GM12878 (cell line): Measurements from ENCODE around the gene MSH2. TPM values are rescaled to one million over a fixed set of nuclear protein-coding genes. Genes with fewer than 3 reads are reported as not detected.

Experiments
- ATAC-seq: fragments of 200-7000 bp; cut with Tn5 transposase; 3 replicates; pipeline ENCODE4 v1.9.1; 2020; ENCODE audit warnings: mild to moderate bottlenecking, moderate library complexity
- BruUV-seq: library from RNA; stranded (reverse); fragments of 400-500 nt; replicated peaks from 2 replicates; lab custom pipeline; 2021; lab: Mats Ljungman, UMichigan
- CTCF ChIA-PET: fragments of 300-600 bp; sonication (Branson Sonifier 250); formaldehyde crosslinking; extraction: SDS; loops from one replicate; lab custom pipeline; 2021; ENCODE audit warnings: inconsistent platforms; lab: Yijun Ruan, JAX
- POLR2A ChIA-PET: fragments of 350-600 bp; formaldehyde crosslinking; extraction: SDS; loops from one replicate; lab custom pipeline; 2021; ENCODE audit warnings: inconsistent platforms; lab: Charles Lee
- RAD21 ChIA-PET: fragments of 300-600 bp; sonication (Branson Sonifier 250); formaldehyde crosslinking; loops from one replicate; lab custom pipeline; 2023; ENCODE audit warnings: antibody characterized with exemption; ENCODE audit not compliant: unreplicated experiment; lab: Charles Lee
- SMC1A ChIA-PET: fragments of 300-600 bp; sonication (Branson Sonifier 250); formaldehyde crosslinking; loops from one replicate; lab custom pipeline; 2023; ENCODE audit not compliant: unreplicated experiment, uncharacterized antibody; lab: Charles Lee
- DNase-seq: peaks from one replicate; pipeline ENCODE4 v3.0.0-alpha.2; 2011; ENCODE audit warnings: low read depth, low spot score
- FAIRE-seq: peaks from 3 replicates; lab custom pipeline; 2011; peaks lifted over from hg19 to GRCh38; lab: Jason Lieb, UNC
- H2AFZ ChIP-seq: 2 replicates; pipeline ENCODE4 v1.6.0; 2011; ENCODE audit warnings: low read depth, low read length, control low read depth; ENCODE audit not compliant: control insufficient read depth
- H3K27ac ChIP-seq: 2 replicates; pipeline ENCODE4 v1.5.1; 2011; ENCODE audit warnings: control low read depth; ENCODE audit not compliant: control insufficient read depth, insufficient read depth
- H3K27me3 ChIP-seq, 2 experiments: replicated peaks in 1 of 2; 2 replicates each; pipeline versions ENCODE4 v1.6.0 to v1.6.1; 2011; ENCODE audit warnings: low read length in 1 of 2; ENCODE audit not compliant: control insufficient read depth in 2 of 2, insufficient read depth in 2 of 2
- H3K36me3 ChIP-seq, 2 experiments: 2 replicates each; pipeline ENCODE4 v1.5.1; 2011; ENCODE audit warnings: low read length in 1 of 2; ENCODE audit not compliant: control insufficient read depth in 2 of 2, insufficient read depth in 2 of 2
- H3K4me1 ChIP-seq: 2 replicates; pipeline ENCODE4 v1.6.1; 2011; ENCODE audit warnings: mild to moderate bottlenecking, low read length, moderate library complexity, mixed read lengths; ENCODE audit not compliant: control insufficient read depth, insufficient read depth
- H3K4me2 ChIP-seq: 2 replicates; pipeline ENCODE4 v1.6.0; 2011; ENCODE audit warnings: control low read depth; ENCODE audit not compliant: control insufficient read depth, insufficient read depth
- H3K4me3 ChIP-seq: fragments of 200-600 bp; sonication (generic); 2 replicates; pipeline ENCODE4 v1.5.1; 2016
- H3K79me2 ChIP-seq: 2 replicates; pipeline ENCODE4 v1.6.0; 2011; ENCODE audit warnings: low read length; ENCODE audit not compliant: control insufficient read depth, insufficient read depth
- H3K9ac ChIP-seq: 2 replicates; pipeline ENCODE4 v1.8.0; 2011; ENCODE audit warnings: low read length, control low read depth, mixed read lengths; ENCODE audit not compliant: control insufficient read depth, insufficient read depth
- H3K9me3 ChIP-seq: replicated peaks from 3 replicates; pipeline ENCODE4 v1.5.1; 2011; ENCODE audit warnings: mild to moderate bottlenecking, low read length; ENCODE audit not compliant: control insufficient read depth, insufficient read depth
- H4K20me1 ChIP-seq: 2 replicates; pipeline ENCODE4 v1.6.0; 2011; ENCODE audit not compliant: control insufficient read depth, insufficient read depth
- ETV6 ChIP-seq, 2 experiments: fragments of 450-650 bp in 1 of 2; IDR thresholded peaks in 1 of 2; conservative IDR thresholded peaks in 1 of 2; 2 replicates each; pipeline ENCODE4 v1.6.1; 2014; ENCODE audit warnings: antibody characterized with exemption in 1 of 2, borderline replicate concordance in 1 of 2, low read depth in 1 of 2, mild to moderate bottlenecking in 1 of 2, moderate library complexity in 1 of 2
- EZH2 ChIP-seq: IDR thresholded peaks from 2 replicates; pipeline ENCODE4 v1.6.1; 2012; ENCODE audit warnings: low read depth, mild to moderate bottlenecking, control low read depth, inconsistent platforms, low read length, borderline replicate concordance; ENCODE audit not compliant: control insufficient read depth
- GABPA ChIP-seq: IDR thresholded peaks from 2 replicates; pipeline ENCODE4 v1.6.1; 2014; ENCODE audit warnings: antibody characterized with exemption, low read depth, mild to moderate bottlenecking, inconsistent platforms
- MEF2B ChIP-seq: fragments of 450-650 bp; IDR thresholded peaks from 2 replicates; pipeline ENCODE4 v1.6.1; 2018; ENCODE audit warnings: mild to moderate bottlenecking, moderate library complexity; ENCODE audit not compliant: partially characterized antibody, poor library complexity, severe bottlenecking
- NR2F1 ChIP-seq: fragments of 450-650 bp; conservative IDR thresholded peaks from 2 replicates; pipeline ENCODE4 v1.6.1; 2017; ENCODE audit warnings: mild to moderate bottlenecking
- RFX5 ChIP-seq: IDR thresholded peaks from 2 replicates; pipeline ENCODE4 v1.6.1; 2011; ENCODE audit warnings: low read depth, low read length, improper control_type of control experiment
- WGBS: methylation state at CpG from one replicate; pipeline ENCODE4 v1.1.6; 2016; ENCODE audit warnings: low lambda C conversion rate; ENCODE audit not compliant: insufficient replicate concordance, insufficient coverage; ENCODE audit errors: missing lambda C conversion rate; 5-methylcytosine and 5-hydroxymethylcytosine counted together
- in situ Hi-C: fragments of 300-500 bp; cut with MboI; formaldehyde crosslinking; loops from 9 replicates; pipeline ENCODE4 v1.14.3; 2018; ENCODE audit warnings: mixed read lengths
- intact Hi-C: fragments of 100-400 bp; cut with micrococcal nuclease; formaldehyde crosslinking; loops from one replicate; pipeline ENCODE4 v1.14.2; 2022; ENCODE audit not compliant: unreplicated experiment
- polyA plus RNA-seq, 11 experiments: library from polyadenylated mRNA; depleted of rRNA in 4 of 11; unstranded in 6 of 11; stranded (reverse) in 5 of 11; fragments of >200 nt; fragmentation: Nextera tagmentation in 4 of 11; fragmentation: Illumina TruSeq in 1 of 11; extraction: Ambion mirVana in 4 of 11; extraction: Trizol in 1 of 11; gene quantifications; 1 replicate in 1 of 11; 2 replicates in 10 of 11; pipeline versions ENCODE4 v1.2.1 to v1.2.3, GENCODE V29; 2011 to 2016; ENCODE audit warnings: inconsistent platforms in 2 of 11, missing spikeins in 2 of 11, low read depth in 1 of 11
- total RNA-seq, 4 experiments: library from RNA; depleted of rRNA in 3 of 4; stranded (reverse); fragments of >200 nt in 3 of 4; fragmentation: Illumina TruSeq in 1 of 4; extraction: Trizol in 1 of 4; gene quantifications; 2 replicates each; pipeline versions ENCODE4 v1.2.1 to v1.2.3, GENCODE V29; 2013 to 2021
- TF ChIP-seq, protein P1 (sequence below): fragments of 150-350 bp; IDR thresholded peaks from 2 replicates; pipeline ENCODE4 v1.6.1; 2014; ENCODE audit warnings: mild to moderate bottlenecking, low read depth, low read length

The MSH2 gene
- total and polyA plus RNA-seq, 10 of the 15 experiments (the other 5 are each of a cell fraction or from before 2014, with no cell fraction given): 24.3 to 94.4 (median 55.5) TPM

DNA sequence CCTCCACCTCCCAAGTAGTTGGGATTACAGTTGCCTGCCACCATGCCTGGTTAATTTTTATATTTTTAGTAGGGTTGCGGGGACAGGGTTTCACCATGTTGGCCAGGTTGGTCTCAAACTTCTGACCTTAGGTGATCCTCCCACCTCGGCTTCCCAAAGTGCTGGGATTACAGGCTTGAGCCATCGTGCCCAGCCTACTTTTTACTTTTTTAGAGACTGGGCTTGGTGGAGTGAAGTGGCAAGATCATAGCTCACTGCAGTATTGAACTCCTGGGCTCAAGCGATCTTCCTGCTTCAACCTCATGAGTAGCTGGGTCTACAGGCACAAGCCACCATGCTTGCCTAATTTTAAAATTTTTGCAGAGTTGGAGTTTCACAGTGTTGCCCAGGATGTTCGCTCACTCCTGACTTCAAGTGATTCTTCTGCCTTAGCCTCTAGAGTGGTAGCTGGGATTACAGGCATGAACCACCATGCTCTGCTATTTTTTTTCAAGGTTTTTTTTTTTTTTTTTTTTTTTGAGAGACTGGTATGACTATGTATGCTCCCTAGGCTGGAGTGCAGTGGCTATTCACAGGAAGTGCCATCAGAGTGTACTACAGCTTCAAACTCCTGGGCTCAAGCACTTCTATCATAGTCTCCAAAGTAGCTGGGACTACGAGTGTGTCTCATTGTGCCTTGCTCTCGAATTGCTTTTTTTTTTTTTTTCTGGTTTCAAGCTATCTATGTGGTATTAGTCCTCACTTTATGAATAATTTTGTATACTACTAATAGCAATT lies 11.9 kb downstream of the MSH2 start:
- in situ Hi-C loops: no loop called here
- Histone ChIP-seq H3K4me3 (no peak overlapping the region), H3K4me1 (no peaks in the 10 kb centered on the region), H3K27me3 (no peaks in the 10 kb centered on the region), H3K9me3 (no peaks in the 10 kb centered on the region), H3K36me3 (peaks cover 3 to 10% of the 10 kb centered on the region in 2 experiments; a peak in 3 of 4 replicates), H4K20me1 (no peaks in the 10 kb centered on the region), H3K79me2 (no peaks in the 10 kb centered on the region), H2AFZ (no peak overlapping the region), H3K4me2 (no peak overlapping the region), H3K27ac (no peak overlapping the region), H3K9ac (no peak overlapping the region)
- no TSS peak for BruUV-seq
- SMC1A ChIA-PET: interaction anchor here (0.8 to 1.0 kb wide), 3 partner anchors 12 to 353 kb away, joined by 3 to 4 read pairs (median 4); partner anchors contain the start of gene MSH2
- POLR2A ChIA-PET: interaction anchor here (0.6 to 0.7 kb wide), 7 partner anchors 11 to 427 kb away, joined by 3 to 8 read pairs (median 4); no protein-coding TSS in a partner anchor
- RAD21 ChIA-PET: interaction anchor here (0.6 kb wide), 2 partner anchors 22 to 190 kb away, joined by 3 to 4 read pairs; no protein-coding TSS in a partner anchor
- WGBS: over 99% methylated on average over 7 of the region's 7 CpGs
- CTCF ChIA-PET: interaction anchor here (0.6 to 1.4 kb wide), 3 partner anchors 23 to 355 kb away, joined by 3 to 4 read pairs (median 3); no protein-coding TSS in a partner anchor
- FAIRE-seq (peak; percentile 35), DNase-seq (no peak), ATAC-seq (peak; percentile 44; the same call in 2 of the 3 replicates)
- intact Hi-C loops: no loop called here
- TF ChIP-seq GABPA: no peak

DNA sequence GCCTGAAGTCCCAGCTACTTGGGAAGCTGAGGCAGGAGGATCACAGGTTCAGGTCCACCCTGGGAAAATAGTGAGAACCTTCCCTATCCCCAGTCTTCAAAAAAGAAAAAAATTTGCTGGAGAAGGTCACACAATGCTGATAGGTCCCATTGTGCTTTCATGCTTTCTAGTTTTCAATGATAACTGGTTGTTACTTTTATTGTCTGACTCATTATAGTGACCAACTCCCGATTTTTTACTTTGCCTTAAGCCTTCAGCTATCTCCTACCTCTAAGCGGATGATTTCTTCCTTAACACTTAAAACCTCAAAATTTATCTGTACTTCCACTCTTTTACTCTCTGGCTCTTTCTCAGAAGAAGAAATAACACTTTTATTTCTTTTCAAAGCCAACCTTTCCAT lies 17.3 kb downstream of the MSH2 start:
- Histone ChIP-seq H2AFZ (no peak overlapping the region), H4K20me1 (no peaks in the 10 kb centered on the region), H3K4me2 (no peak overlapping the region), H3K9ac (no peak overlapping the region), H3K9me3 (no peaks in the 10 kb centered on the region), H3K27me3 (no peaks in the 10 kb centered on the region), H3K79me2 (no peaks in the 10 kb centered on the region), H3K4me3 (no peak overlapping the region), H3K27ac (no peak overlapping the region), H3K4me1 (no peaks in the 10 kb centered on the region)
- BruUV-seq: no TSS peak
- intact Hi-C loops (no loop called here), in situ Hi-C loops (no loop called here)
- FAIRE-seq (no peak), DNase-seq (no peak), ATAC-seq (no peak)
- CTCF ChIA-PET: no interaction called here
- POLR2A ChIA-PET: no interaction called here
- SMC1A ChIA-PET: no interaction called here
- RAD21 ChIA-PET: no interaction called here
- TF ChIP-seq MEF2B (no peak), NR2F1 (no peak), ETV6 (conservative IDR thresholded peaks at IDR 0.05 in 1 of 2, IDR thresholded peaks at IDR 0.05 in 1 of 2; ENCODE audit: borderline replicate concordance in 1 of 2, low read depth in 1 of 2) (no peak), RFX5 (no peak), EZH2 (no peak)
- TF ChIP-seq, protein P1, sequence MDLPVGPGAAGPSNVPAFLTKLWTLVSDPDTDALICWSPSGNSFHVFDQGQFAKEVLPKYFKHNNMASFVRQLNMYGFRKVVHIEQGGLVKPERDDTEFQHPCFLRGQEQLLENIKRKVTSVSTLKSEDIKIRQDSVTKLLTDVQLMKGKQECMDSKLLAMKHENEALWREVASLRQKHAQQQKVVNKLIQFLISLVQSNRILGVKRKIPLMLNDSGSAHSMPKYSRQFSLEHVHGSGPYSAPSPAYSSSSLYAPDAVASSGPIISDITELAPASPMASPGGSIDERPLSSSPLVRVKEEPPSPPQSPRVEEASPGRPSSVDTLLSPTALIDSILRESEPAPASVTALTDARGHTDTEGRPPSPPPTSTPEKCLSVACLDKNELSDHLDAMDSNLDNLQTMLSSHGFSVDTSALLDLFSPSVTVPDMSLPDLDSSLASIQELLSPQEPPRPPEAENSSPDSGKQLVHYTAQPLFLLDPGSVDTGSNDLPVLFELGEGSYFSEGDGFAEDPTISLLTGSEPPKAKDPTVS: no peak
- TF ChIP-seq, all 136 proteins: peak for 0
- H3K36me3 ChIP-seq: peaks cover 4 to 6% of the 10 kb centered on the region in 2 experiments; a peak in 3 of 4 replicates
- WGBS: 100% methylated on average over 2 of the region's 2 CpGs
